HG02870 (cell line): Measurements from ENCODE around the gene AKT1.

Experiments
- ATAC-seq: cut with Tn5 transposase; IDR thresholded peaks from one replicate; pipeline ENCODE4 v1.9.1; 2021; ENCODE audit warnings: mild to moderate bottlenecking, moderate library complexity; ENCODE audit not compliant: unreplicated experiment

Gene AKT1

DNA sequence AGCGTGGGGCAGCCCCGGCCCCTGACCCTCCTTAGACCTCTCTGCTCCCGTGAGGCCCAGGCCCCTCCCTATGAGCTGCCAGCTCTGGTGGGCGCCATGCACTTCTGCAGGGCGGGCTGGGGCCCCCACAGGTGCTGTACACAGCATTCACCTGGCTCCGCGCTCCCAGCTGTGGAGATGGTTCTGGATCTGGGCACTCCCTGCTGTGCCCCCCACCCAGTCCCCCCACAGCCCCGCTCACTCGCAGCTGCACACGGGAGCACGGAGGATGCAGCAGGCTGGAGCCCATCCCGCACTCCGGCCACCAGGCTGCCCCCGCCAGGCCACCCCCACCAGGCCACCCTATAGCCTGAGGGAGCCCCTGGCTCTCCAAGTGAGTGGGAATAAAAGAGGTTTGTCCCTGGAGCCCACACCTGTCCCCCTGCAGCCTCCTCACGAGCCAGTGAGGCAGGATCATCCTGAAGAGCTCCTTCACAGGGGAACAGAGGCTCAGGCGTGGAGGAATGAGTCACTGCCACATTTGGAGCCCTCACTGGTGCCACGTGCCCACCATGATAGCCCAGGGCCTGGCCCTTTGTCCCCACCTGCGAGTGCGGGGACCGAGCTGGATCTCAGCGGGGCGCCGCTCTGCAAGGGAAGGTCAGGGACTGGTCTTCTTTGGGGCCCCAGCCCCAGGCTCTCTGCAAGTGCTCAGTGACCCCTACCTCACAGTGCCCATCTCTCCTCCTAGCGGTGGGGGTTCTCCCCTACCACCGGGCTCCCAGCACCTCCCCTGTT, 69.6 kb downstream of the AKT1 start:
- ATAC-seq = no peak

DNA sequence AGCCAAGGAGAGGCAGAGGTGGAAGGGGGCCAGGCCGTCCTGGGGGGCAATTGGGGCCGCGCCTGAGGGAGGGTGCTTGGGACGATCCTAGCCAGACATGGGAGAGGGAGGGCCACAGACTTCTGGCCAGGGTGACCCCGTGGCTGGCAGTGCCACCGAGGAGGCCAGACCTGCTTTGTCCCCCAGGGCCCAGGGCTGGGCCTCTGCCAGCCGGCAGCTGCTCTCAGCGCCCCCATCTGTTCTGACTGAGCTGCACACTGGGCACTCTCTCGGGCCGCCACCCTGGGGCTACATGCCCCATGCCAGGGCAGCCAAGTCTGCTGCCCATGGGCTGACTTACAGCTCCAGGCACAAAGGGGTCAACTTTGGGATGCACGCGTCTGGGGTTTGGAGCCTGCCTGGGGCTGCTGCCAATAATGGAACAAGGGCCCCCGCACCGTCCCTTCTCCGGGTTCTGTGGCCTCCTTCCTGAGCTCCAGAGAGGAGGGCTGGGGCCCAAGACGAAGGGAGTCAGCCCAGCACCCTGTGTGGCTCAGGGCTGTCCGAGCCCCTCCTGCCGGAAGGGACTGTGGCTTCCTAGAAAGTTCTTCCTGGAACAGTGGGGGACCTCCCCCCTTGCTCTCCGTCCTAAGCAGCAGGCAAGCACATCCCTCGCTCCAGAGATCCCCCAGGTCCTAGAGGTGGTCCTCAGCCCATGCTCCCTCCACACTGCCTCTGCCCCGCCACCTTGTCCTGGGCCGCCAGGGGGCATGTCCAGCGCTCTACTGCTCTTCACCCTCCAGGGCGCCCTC, 70.4 kb downstream of the AKT1 start:
- ATAC-seq = no peak

DNA sequence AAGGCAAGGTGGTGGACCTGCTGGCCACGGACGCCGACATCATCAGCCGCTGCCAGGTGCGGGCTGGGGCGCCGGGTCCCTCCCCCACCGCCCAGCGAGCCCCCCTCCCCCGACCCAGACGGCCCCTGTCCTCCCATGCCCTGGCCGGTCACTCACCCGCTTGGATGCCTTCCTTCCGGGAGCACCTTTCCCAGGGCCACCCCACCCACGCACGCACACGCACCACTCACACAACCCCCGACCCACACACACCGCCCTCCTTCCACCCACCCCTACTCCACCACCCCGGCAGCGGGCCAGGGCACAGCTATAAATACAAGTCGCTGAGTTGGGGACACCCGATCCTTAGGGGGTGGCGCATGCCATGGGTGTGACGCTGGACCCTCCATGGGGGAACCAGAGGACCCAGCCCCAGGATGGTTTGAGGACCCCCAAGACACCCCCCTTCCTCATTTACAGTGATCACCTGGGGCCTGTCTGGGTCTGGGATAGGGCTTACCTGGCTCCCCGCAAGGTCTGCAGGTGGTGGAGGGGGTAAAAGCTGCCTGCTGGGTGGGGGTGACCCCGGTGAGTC, 71.1 kb downstream of the AKT1 start:
- ATAC-seq = no peak

DNA sequence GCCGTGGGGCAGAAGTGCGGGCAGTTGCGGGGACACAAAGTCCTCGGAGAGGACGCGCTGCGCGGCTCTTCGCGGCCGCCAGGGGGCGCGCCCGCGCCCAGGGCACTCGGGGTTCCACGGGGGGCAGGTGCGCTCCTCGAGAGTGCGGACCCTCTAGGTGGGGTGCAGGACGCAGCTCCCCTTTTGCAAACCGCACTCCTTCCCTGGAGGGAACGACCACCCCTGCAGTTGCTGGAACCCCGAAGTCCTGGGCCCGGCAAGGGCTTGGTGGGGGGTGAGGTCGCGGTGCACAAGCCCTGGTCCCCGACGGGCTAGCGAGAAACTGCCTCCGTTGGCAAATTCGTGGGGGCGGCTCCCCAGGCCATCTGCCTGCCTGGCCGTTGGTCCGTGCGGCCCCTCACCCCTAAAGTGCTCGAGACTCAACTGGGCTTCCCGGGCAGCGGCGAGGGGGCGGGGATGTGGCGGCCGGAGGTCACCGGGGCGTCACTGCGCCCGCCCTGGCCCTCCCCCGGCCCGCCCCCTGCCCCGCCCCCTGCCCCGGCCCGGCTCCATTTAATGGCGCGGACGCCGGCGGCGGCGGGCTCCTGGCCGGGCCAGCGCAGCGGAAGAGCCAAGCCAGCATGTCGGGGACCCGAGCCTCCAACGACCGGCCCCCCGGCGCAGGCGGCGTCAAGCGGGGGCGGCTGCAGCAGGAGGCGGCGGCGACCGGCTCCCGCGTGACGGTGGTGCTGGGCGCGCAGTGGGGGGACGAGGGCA, 71.7 kb downstream of the AKT1 start, which contains the start of gene ADSS1:
Gene ADSS1, plus strand, starts transcription at position 579 of the 756 bp plus-strand sequence. Its CDS starts 42 bp downstream, at position 621.
- no peak for ATAC-seq

DNA sequence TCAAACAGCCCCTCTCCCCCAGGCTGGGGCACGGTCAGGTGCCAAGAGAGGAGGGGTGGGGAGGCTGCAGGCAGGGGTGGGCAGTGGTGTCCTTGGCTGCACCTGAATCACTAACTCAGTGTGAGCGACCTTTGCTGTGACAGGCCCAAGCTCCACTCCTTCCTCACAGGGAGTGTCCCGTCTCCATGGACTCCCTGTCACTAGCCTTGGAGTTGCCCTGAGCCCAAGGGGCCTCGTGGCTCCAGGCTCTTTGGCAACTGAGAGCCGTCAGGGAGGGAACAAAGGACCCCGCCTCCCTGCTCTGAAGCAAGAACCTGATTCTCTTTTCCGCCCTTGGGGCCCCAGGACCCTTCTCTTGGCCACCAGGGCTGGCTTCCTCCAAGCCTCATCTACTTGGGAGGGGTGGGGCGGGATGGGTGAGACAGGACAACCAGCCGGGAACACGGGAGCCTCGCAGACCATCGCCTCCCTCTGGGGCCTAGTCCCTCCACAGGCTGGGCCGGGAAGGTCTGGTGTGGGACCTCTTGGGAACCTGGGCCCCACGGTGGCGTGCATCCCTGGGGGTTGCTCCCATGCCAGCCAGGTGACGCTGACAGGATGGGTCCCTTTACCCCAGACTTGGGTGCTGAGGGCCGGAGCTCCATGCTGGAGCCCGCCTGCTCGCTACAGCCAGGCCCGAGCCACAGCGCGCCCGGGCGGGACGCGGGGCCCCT, 72.5 kb downstream of the AKT1 start:
- no peak for ATAC-seq

DNA sequence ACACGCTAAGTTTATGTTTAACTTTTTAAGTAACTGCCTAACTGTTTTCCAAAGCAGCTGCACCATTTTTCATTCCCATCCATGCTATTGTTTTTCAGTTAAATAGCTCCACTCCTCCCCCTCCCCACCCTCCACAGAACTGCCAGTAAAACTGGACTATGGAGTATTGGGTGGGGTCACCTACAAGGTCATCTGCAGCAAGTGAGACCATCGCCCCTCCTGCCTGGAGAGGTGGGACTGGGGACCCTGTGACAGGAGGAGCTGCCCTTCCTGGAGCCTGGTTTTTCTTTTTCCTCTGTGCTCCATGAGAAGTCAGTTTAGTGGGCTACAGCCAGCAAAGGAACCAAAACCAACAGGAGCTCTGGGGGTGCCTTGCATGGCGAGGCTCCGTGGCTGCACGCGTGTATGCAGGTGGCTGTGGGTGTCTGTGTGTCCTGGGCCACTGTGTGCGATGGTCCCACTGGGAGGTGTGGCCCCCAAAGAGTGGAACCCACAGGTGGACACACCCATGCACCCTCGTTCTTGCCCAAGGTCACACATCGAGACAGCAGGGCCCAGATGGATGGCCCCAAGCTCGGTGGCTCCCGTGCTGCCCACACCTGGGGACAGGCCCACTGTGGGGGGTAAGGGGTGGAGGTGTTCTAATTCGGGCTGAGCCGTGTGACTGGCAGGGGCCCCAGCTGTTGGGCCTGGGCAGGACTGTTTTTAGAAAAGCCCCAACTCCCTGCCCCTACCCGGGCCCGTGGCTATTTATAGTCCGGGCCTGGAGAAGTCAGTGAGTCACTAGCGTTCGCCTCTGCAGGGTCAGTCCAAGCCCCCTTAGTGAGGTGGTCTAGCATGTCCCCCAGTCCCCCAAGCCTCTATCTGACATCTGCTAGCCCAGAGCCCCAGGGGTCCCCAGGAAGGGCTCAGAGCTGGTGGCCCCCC, 73.8 kb downstream of the AKT1 start:
- no peak for ATAC-seq
